Fibroblast of peridontal ligament (primary cell): ENCODE results near the gene SCAMP2.
"Not testable (repeated sequence)": the region's sequence is repeated elsewhere in the genome, so short reads cannot be mapped to it uniquely, and the experiment has no call there.

Source experiments
- DNase-seq: peaks from one replicate; pipeline ENCODE4 v3.0.0-alpha.2; 2010; ENCODE audit errors: extremely low read depth

Gene SCAMP2

GRCh38 chr15:74873036-74873755 is at the start of gene SCAMP2:
SCAMP2 (minus strand) TSS chr15:74873365; CDS start chr15:74873255, 110 bp downstream.
- peak; percentile 93 for DNase-seq

- no peak for DNase-seq
These were observed 47.3 kb upstream of the SCAMP2 start for GRCh38 chr15:74920456-74920855.

- DNase-seq: no peak
These were observed 44.5 kb upstream of the SCAMP2 start for GRCh38 chr15:74917676-74918075.

DNA sequence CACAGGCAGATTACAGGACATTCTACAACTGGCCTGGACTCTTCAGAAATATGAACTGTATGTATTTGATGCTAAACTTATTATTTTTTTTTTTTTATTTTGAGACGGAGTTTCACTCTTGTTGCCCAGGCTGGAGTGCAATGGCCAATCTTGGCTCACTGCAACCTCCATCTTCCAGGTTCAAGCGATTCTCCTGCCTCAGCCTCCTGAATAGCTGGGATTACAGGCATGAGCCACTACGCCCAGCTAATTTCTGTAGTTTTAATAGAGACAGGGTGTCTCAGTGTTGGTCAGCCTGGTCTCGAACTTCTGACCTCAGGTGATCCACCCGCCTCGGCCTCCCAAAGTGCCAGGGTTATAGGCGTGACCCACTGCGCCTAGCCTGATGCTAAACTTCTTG is 40.6 kb upstream of the SCAMP2 start:
- not testable (repeated sequence) for DNase-seq

GRCh38 chr15:74913041-74913440 is 39.9 kb upstream of the SCAMP2 start:
- peak; percentile 17 for DNase-seq

DNA sequence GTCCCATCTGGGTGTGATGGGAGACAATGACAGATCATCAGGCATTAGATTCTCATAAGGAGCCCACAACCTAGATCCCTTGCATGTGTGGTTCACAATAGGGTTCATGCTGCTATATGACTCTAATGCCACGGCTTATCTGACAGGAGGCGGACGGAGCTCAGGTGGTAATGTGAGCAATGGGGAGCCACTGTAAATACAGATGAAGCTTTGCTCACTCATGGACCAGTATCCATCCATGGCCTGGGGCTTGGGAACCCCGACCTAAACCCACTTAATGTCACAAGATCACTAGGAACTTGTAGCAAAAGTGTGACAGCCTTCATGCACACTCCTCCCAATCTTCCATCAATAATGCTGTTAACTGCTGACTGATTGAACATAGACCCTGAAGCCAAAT is 35.5 kb upstream of the SCAMP2 start:
- DNase-seq: no peak

DNA sequence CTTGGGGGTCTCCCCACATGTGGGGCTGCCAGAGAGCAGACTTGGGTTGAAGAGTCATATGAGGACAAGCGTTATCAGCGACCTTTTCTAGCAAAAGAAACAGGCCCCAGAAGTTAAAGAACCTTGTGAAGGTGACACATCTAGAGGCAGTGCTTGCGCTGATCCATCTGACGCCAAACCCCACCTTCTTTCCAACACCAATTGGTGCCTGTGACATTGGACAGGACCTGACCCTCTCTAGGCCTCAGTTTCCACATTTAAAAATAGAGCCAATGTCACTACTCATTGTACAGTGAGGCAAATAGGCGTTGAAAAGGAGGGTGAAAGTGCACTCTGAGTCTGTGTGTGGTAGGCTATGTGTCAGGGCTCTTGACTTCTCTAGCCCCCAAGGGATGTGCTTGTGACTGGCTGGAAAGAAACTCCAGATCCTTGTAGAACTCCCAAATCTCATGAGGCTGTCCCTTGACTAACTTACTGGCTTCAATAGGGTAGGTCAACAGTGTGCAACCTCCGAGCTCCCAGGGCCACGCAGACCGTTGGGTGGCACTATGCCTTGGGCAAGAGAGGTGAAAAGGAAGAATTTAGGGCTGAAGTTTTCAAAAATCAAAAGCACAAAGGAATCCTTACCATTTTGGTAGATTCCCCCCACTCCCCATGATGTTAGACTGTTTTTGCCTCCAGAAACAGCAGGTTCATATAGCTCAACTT is 34.2 kb upstream of the SCAMP2 start:
- peak; percentile 23 for DNase-seq

- peak; percentile 81 for DNase-seq
These were observed 33.4 kb upstream of the SCAMP2 start, which contains the start of gene FAM219B for GRCh38 chr15:74906450-74907162. FAM219B (minus strand) TSS chr15:74906851; CDS start chr15:74906800, 51 bp downstream.

DNA sequence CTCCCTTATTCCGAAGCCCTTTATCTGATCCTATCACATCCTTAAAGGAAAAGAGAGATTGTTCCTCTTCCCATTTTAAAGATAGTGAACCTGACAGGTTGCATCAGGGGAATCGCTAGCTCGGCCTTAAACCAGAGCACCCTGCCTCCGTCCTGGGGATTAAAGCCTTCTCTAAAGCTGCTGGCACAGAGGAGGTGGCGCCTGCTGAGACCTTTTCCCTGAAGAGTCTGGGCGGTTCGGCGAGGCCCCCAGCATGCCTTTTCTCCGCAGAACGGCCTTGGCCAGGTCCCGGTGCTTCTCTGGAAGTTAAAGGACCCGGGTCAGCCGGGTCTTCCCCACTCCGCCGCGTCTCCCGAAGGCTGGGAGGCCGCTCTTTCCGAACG is 32.9 kb upstream of the SCAMP2 start:
- peak; percentile 23 for DNase-seq

DNA sequence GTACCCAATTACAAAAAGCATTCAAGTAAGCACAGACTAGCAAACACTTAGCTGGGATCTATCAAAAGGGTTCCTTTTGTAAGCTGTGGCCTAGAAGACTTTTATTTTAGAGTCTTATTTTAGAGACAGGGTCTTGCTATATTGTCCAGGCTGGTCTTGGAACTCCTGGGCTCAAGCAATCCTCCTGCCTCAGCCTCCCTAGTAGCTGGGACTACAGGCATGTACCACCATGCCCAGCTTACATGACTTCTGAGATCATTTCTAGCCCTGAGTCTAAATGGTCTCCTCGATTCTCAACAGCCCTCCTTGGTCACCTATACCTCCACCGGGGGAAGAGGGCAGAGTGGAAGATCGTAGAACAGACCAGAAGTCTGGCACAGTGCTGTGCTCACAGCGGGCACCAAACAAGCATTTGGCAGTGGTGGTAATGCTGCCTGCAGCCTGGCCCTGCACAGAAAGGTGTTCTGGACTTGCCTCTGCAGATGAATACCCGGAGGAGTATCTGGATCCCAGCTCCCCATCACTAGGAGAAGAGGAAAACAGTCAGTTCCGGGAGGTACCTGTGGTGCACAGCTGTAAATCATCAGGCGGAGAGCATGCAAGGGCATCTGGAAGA is 31.1 kb upstream of the SCAMP2 start:
- no peak for DNase-seq

DNA sequence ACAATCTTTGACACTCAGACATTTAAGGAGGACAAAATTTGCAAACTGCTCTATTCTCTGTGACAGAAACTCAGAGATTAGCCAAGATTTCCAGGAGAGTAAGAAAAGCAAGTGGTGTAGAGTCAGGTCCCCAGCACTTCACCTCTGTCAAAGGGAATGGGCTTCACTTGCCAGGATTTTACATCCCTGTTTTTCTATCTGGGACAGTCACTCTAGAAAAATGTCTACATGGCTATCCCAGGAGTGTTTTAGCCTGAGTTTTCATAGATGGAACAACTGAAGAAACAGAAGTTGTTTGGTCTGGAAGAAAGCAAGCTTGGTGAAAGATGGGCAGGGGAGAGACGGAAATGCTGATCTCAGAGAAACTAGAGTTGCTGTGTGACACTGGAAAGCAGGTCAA is 30.5 kb upstream of the SCAMP2 start:
- DNase-seq: no peak

GRCh38 chr15:74902295-74903075 is 29.3 kb upstream of the SCAMP2 start:
- no peak for DNase-seq

DNA sequence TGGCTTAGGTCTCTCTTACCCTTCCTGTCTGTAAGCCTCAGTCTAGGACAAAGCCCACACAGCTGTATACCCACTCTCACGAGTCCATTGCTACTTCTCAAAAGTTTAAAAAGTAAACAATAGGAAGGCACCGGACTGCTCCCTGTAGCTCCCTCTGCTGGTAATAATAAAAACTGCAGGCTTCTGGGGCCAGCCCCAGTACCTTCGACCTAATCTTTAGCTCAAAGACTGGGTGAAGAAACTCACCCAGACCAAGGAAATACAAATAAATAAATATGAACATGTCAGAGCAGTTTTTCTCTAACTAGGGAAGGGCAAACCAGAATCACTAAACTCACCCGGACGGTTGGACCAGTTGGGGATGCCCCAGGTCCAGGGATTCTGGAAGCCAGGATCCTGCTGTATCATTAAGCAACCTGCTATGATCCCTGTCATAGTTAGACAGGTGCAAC is 28.5 kb upstream of the SCAMP2 start:
- peak; percentile 68 for DNase-seq

GRCh38 chr15:74897300-74897701 is 24.1 kb upstream of the SCAMP2 start:
- DNase-seq: no peak

DNA sequence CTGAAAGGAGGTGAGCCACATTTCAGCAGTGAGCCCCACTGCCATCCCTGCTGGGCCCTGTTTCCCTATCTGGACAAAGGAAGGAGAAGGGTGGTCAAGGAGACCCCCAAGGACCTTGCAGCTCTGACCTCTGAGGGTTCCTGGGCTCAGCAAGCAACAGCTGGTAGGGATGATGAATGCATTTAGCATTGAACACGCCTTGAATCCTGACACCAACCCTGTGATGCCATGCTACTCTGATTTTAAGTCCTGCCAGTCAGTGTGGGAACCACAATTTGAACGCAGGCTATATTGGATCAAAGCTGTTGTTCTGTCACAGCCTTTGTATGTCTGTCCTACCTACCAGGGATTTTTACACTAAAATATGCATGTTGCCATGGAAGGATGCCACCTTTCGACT is 23.2 kb upstream of the SCAMP2 start:
- DNase-seq: no peak

DNA sequence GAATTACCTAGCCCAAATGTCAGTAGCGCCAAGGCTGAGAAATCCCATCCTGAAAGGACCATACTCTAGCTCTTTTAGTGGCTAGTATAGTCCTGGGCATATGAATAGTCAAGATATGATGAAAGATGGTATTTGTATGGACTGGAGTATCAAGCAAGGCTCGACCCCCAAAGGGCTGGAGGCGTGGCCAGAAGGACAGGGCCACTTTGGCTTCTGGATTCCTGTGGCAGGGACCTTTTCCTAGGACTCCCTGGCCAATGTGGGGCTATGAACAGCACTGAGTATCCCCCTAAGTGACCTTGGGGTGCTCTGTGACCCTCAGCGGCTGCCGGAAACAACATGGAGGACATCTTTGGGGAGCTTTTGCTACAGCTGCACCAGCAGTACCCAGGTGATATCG is 22.7 kb upstream of the SCAMP2 start:
- no peak for DNase-seq

GRCh38 chr15:74894383-74894782 is 21.2 kb upstream of the SCAMP2 start:
- not testable (repeated sequence) for DNase-seq

DNA sequence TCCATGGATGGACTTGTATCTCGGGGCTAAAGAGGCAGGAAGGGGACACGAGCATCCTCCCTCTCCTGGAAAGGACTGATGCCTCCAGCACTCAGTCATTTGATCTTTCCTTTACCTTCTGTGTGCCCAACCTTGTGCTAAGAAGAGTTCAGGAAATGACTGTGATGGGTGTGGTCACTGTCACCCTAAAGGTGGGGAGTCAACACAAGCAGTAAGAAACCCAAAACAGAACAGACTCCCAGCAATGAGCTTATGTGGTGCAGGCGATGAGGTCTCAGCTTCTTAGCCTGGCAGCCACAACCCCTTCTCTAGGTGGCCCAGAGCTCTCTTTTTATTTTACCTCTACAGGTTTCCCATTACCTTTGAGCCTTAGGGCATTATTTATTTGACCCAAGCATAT is 20.5 kb upstream of the SCAMP2 start:
- DNase-seq: no peak

DNA sequence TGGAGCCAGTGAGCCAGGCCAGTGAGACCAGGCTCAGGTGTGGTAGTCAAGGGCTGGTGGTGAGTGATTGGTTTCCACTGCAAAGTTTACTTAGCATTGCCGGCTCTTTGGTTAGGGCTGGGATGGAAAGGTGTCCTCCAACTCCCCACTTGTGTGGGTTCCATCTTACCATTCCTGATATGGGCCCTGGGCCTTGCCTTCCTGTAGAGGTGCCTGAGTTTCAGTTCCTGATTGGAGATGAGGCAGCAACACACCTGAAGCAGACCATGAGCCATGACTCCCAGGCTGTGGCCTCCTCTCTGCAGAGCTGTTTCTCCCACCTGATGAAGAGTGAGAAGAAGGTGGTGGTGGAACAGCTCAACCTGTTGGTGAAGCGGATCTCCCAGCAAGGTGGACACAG is 19.8 kb upstream of the SCAMP2 start:
- DNase-seq: no peak

- DNase-seq: no peak
These were observed 19.1 kb upstream of the SCAMP2 start for GRCh38 chr15:74892313-74892712.

DNA sequence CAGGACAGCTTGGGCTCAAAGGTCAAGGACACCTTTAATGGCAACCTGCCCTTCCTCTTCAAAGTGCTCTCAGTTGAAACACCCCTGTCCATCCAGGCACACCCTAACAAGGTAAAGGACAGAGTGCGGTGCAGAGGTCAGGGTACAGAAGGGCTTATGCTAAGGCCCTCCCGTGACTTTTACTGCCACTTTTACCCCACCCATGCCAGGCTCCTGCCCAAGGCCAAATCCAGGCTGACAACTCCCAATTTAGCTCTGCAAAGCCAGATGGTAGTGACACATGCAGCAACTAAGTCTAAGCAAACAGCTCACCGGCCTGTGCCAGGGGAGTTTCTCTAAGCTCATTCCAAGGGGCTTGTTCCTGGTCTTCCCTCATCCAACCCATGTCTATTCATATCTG is 18.3 kb upstream of the SCAMP2 start:
- DNase-seq: no peak

- DNase-seq: no peak
These were observed 17.4 kb upstream of the SCAMP2 start for GRCh38 chr15:74890665-74890960.
